ENCODE measurements around the gene KLHL25. TPM values are rescaled to one million over a fixed set of nuclear protein-coding genes. Genes with fewer than 3 reads are reported as not detected.

The KLHL25 gene
- total and polyA plus RNA-seq, 2 experiments from 2014 or later, result 2.0 to 7.1 TPM

- Histone ChIP-seq H4K20me1 (ENCODE audit: insufficient read depth) (no peaks in the 10 kb centered on the region), H3F3A (ENCODE audit: insufficient read depth) (no peaks in the 10 kb centered on the region), H3K9ac (no peak overlapping the region), H3K27me3 (replicated peaks; ENCODE audit: insufficient read depth) (no peaks in the 10 kb centered on the region), H3K4me2 (ENCODE audit: unreplicated experiment) (no peak overlapping the region), H3K27ac (no peak overlapping the region), H3K4me3 (no peak overlapping the region), H3K79me2 (ENCODE audit: insufficient read depth) (no peaks in the 10 kb centered on the region), H2AFZ (no peak overlapping the region), H3K36me3 (ENCODE audit: low read depth) (no peaks in the 10 kb centered on the region), H3K4me1 (ENCODE audit: insufficient read depth) (no peaks in the 10 kb centered on the region), H3K9me2 (ENCODE audit: insufficient read depth) (no peaks in the 10 kb centered on the region), H3K9me3 (ENCODE audit: low read depth) (no peaks in the 10 kb centered on the region)
- no peak for DNase-seq
- TF ChIP-seq EZH2phosphoT487 (IDR thresholded peaks at IDR 0.05; ENCODE audit: insufficient read depth, low read depth) (no peak), EZH2 (IDR thresholded peaks at IDR 0.05; ENCODE audit: insufficient read depth, poor library complexity, severe bottlenecking) (no peak)
- in situ Hi-C loops (cut with MboI), result no loop called here
- WGBS, 2 experiments (ENCODE audit: low coverage in 1 of 2, low lambda C conversion rate in 2 of 2, missing lambda C conversion rate in 2 of 2), result 95% methylated on average over 11 to 13 of the region's 13 CpGs
Measured at GRCh38 chr15:85757073-85757938, 37.4 kb downstream of the KLHL25 start.

GRCh38 chr15:85756411-85757072 lies 38.2 kb downstream of the KLHL25 start:
- WGBS, 2 experiments (ENCODE audit: low coverage in 1 of 2, low lambda C conversion rate in 2 of 2, missing lambda C conversion rate in 2 of 2), result 94 to 98% methylated on average over 8 to 9 of the region's 9 CpGs

GRCh38 chr15:85755942-85756341 lies 38.8 kb downstream of the KLHL25 start:
- no peaks in the 10 kb centered on the region for H3K9me2 ChIP-seq (ENCODE audit: insufficient read depth)

More at GRCh38 chr15:85756411-85757072, 38.2 kb downstream of the KLHL25 start:
- H3K4me1 ChIP-seq (ENCODE audit: insufficient read depth), result no peaks in the 10 kb centered on the region
- no peaks in the 10 kb centered on the region for H3K79me2 ChIP-seq (ENCODE audit: insufficient read depth)
- peak; percentile 27 for DNase-seq
- no peaks in the 10 kb centered on the region for H3K9me3 ChIP-seq (ENCODE audit: low read depth)
- H3K36me3 ChIP-seq (ENCODE audit: low read depth), result no peaks in the 10 kb centered on the region
- no peak overlapping the region for H3K9ac ChIP-seq
- no peak overlapping the region for H3K27ac ChIP-seq
- no peak overlapping the region for H3K4me2 ChIP-seq (ENCODE audit: unreplicated experiment)
- no peaks in the 10 kb centered on the region for H3F3A ChIP-seq (ENCODE audit: insufficient read depth)
- no peaks in the 10 kb centered on the region for H3K27me3 ChIP-seq (replicated peaks; ENCODE audit: insufficient read depth)
- H4K20me1 ChIP-seq (ENCODE audit: insufficient read depth), result no peaks in the 10 kb centered on the region
- TF ChIP-seq EZH2 (IDR thresholded peaks at IDR 0.05; ENCODE audit: insufficient read depth, poor library complexity, severe bottlenecking), result no peak
- TF ChIP-seq EZH2phosphoT487 (IDR thresholded peaks at IDR 0.05; ENCODE audit: insufficient read depth, low read depth), result no peak
- in situ Hi-C loops (cut with MboI), result no loop called here
- H3K9me2 ChIP-seq (ENCODE audit: insufficient read depth), result no peaks in the 10 kb centered on the region
- no peak overlapping the region for H3K4me3 ChIP-seq
- no peak overlapping the region for H2AFZ ChIP-seq

GRCh38 chr15:85755471-85755870 lies 39.3 kb downstream of the KLHL25 start:
- H3F3A ChIP-seq (ENCODE audit: insufficient read depth), result no peaks in the 10 kb centered on the region
- no peaks in the 10 kb centered on the region for H3K9me2 ChIP-seq (ENCODE audit: insufficient read depth)
- H3K4me2 ChIP-seq (ENCODE audit: unreplicated experiment), result no peak overlapping the region
- H3K4me3 ChIP-seq, result no peak overlapping the region
- TF ChIP-seq EZH2 (IDR thresholded peaks at IDR 0.05; ENCODE audit: insufficient read depth, poor library complexity, severe bottlenecking), result no peak
- no peak for TF ChIP-seq EZH2phosphoT487 (IDR thresholded peaks at IDR 0.05; ENCODE audit: insufficient read depth, low read depth)
- in situ Hi-C loops (cut with MboI), result no loop called here
- H3K27ac ChIP-seq, result no peak overlapping the region
- no peak overlapping the region for H3K9ac ChIP-seq
- peaks cover 7% of the 10 kb centered on the region for H3K4me1 ChIP-seq (ENCODE audit: insufficient read depth)
- H3K27me3 ChIP-seq (replicated peaks; ENCODE audit: insufficient read depth), result no peaks in the 10 kb centered on the region
- H3K9me3 ChIP-seq (ENCODE audit: low read depth), result no peaks in the 10 kb centered on the region
- no peak for DNase-seq
- WGBS, 2 experiments (ENCODE audit: low coverage in 1 of 2, low lambda C conversion rate in 2 of 2, missing lambda C conversion rate in 2 of 2), result 95 to 97% methylated on average over 11 of the region's 11 CpGs
- no peaks in the 10 kb centered on the region for H3K36me3 ChIP-seq (ENCODE audit: low read depth)
- no peak overlapping the region for H2AFZ ChIP-seq
- no peaks in the 10 kb centered on the region for H3K79me2 ChIP-seq (ENCODE audit: insufficient read depth)
- H4K20me1 ChIP-seq (ENCODE audit: insufficient read depth), result no peaks in the 10 kb centered on the region

More at GRCh38 chr15:85755942-85756341, 38.8 kb downstream of the KLHL25 start:
- TF ChIP-seq EZH2 (IDR thresholded peaks at IDR 0.05; ENCODE audit: insufficient read depth, poor library complexity, severe bottlenecking), result no peak
- TF ChIP-seq EZH2phosphoT487 (IDR thresholded peaks at IDR 0.05; ENCODE audit: insufficient read depth, low read depth), result no peak
- H3K4me2 ChIP-seq (ENCODE audit: unreplicated experiment), result no peak overlapping the region
- no peak overlapping the region for H3K4me3 ChIP-seq
- no peaks in the 10 kb centered on the region for H3F3A ChIP-seq (ENCODE audit: insufficient read depth)
- H4K20me1 ChIP-seq (ENCODE audit: insufficient read depth), result no peaks in the 10 kb centered on the region
- no peaks in the 10 kb centered on the region for H3K9me3 ChIP-seq (ENCODE audit: low read depth)
- no peaks in the 10 kb centered on the region for H3K27me3 ChIP-seq (replicated peaks; ENCODE audit: insufficient read depth)
- 0 out of 2 replicates have a peak, but pooled peaks cover 2% of the 10 kb centered on the region for H3K4me1 ChIP-seq (ENCODE audit: insufficient read depth)
- H2AFZ ChIP-seq, result no peak overlapping the region
- no peak overlapping the region for H3K9ac ChIP-seq
- no peaks in the 10 kb centered on the region for H3K36me3 ChIP-seq (ENCODE audit: low read depth)
- in situ Hi-C loops (cut with MboI), result no loop called here
- no peak for DNase-seq
- WGBS, 2 experiments (ENCODE audit: low coverage in 1 of 2, low lambda C conversion rate in 2 of 2, missing lambda C conversion rate in 2 of 2), result 100% methylated on average over 4 of the region's 4 CpGs
- no peak overlapping the region for H3K27ac ChIP-seq
- H3K79me2 ChIP-seq (ENCODE audit: insufficient read depth), result no peaks in the 10 kb centered on the region
